HepG2 (cell line): Measurements from ENCODE around the gene CGNL1. TPM values are rescaled to one million over a fixed set of nuclear protein-coding genes. Genes with fewer than 3 reads are reported as not detected.

Experiments
- ATM ChIP-seq: fragments of 450-650 bp; IDR thresholded peaks from 2 replicates; pipeline ENCODE4 v1.7.1; 2017; ENCODE audit warnings: mild to moderate bottlenecking, borderline replicate concordance
- ETV5 ChIP-seq: IDR thresholded peaks from 2 replicates; pipeline ENCODE4 v1.6.1; 2018; ENCODE audit warnings: missing biosample characterization, missing genetic modification reagents, inconsistent platforms, borderline replicate concordance
- HHEX ChIP-seq: IDR thresholded peaks from 2 replicates; pipeline ENCODE4 v1.6.1; 2016; ENCODE audit warnings: control low read depth
- MAZ ChIP-seq, 2 experiments: sonication (generic) in 1 of 2; formaldehyde crosslinking in 1 of 2; IDR thresholded peaks; 2 replicates each; pipeline versions ENCODE4 v1.5.0 to v1.6.1; 2012 to 2020; ENCODE audit warnings: low read depth in 2 of 2, mild to moderate bottlenecking in 2 of 2, borderline replicate concordance in 1 of 2, improper control_type of control experiment in 1 of 2, low read length in 1 of 2, missing genetic modification reagents in 1 of 2, moderate library complexity in 1 of 2
- MED8 ChIP-seq: sonication (generic); formaldehyde crosslinking; IDR thresholded peaks from 2 replicates; pipeline ENCODE4 v1.8.1; 2023; ENCODE audit warnings: mild to moderate bottlenecking, missing genetic modification reagents; ENCODE audit not compliant: insufficient replicate concordance
- NAIF1 ChIP-seq: sonication (generic); formaldehyde crosslinking; IDR thresholded peaks from 2 replicates; pipeline ENCODE4 v1.5.0; 2020; ENCODE audit warnings: mild to moderate bottlenecking, missing genetic modification reagents, borderline replicate concordance
- NPAS2 ChIP-seq: sonication (generic); formaldehyde crosslinking; IDR thresholded peaks from 2 replicates; pipeline ENCODE4 v1.8.0; 2022; ENCODE audit warnings: mild to moderate bottlenecking, missing genetic modification reagents, borderline replicate concordance
- NR2F6 ChIP-seq, 2 experiments: IDR thresholded peaks; 2 replicates each; pipeline ENCODE4 v1.6.1; 2016; ENCODE audit warnings: antibody characterized with exemption in 1 of 2, mild to moderate bottlenecking in 1 of 2
- PBX2 ChIP-seq: IDR thresholded peaks from 2 replicates; pipeline ENCODE4 v1.6.1; 2016; ENCODE audit warnings: control low read depth
- SP2 ChIP-seq: sonication (generic); formaldehyde crosslinking; IDR thresholded peaks from 2 replicates; pipeline ENCODE4 v1.5.1; 2020; ENCODE audit warnings: mild to moderate bottlenecking, missing genetic modification reagents
- TAF15 ChIP-seq: fragments of 200-400 bp; formaldehyde crosslinking; IDR thresholded peaks from one replicate; pipeline ENCODE4 v1.6.1; 2018; ENCODE audit warnings: mild to moderate bottlenecking, low read depth, low read length; ENCODE audit not compliant: poor library complexity, severe bottlenecking
- YEATS4 ChIP-seq: sonication (generic); formaldehyde crosslinking; IDR thresholded peaks from 2 replicates; pipeline ENCODE4 v1.4.0; 2020; ENCODE audit warnings: missing genetic modification reagents, borderline replicate concordance
- ZNF232 ChIP-seq: sonication (generic); formaldehyde crosslinking; IDR thresholded peaks from 2 replicates; pipeline ENCODE4 v1.4.0; 2020; ENCODE audit warnings: missing genetic modification reagents, borderline replicate concordance
- ZNF546 ChIP-seq: sonication (generic); formaldehyde crosslinking; conservative IDR thresholded peaks from 2 replicates; pipeline ENCODE4 v1.8.1; 2023; ENCODE audit warnings: mild to moderate bottlenecking, missing genetic modification reagents
- ZNF644 ChIP-seq: IDR thresholded peaks from 2 replicates; pipeline ENCODE4 v1.6.1; 2016; ENCODE audit warnings: low read depth
- ZSCAN29 ChIP-seq: sonication (generic); formaldehyde crosslinking; conservative IDR thresholded peaks from 2 replicates; pipeline ENCODE4 v1.4.0; 2020; ENCODE audit warnings: mild to moderate bottlenecking, missing genetic modification reagents
- polyA plus RNA-seq, 8 experiments: library from polyadenylated mRNA; depleted of rRNA in 3 of 8; stranded (reverse) in 7 of 8; unstranded in 1 of 8; fragments of >200 nt; fragmentation: Illumina TruSeq in 4 of 8; extraction: Trizol in 4 of 8; gene quantifications; 2 replicates each; pipeline versions ENCODE4 v1.2.1 to v1.2.3, GENCODE V29; 2011 to 2016; ENCODE audit warnings: low read depth in 4 of 8, missing spikeins in 1 of 8, mixed read lengths in 1 of 8; ENCODE audit not compliant: insufficient read depth in 1 of 8
- total RNA-seq, 5 experiments: library from RNA; depleted of rRNA; stranded (reverse); fragments of >200 nt; fragmentation: Illumina TruSeq; extraction: Trizol; gene quantifications; 2 replicates each; pipeline ENCODE4 v1.2.3, GENCODE V29; 2016; ENCODE audit warnings: low read depth in 1 of 5
- TF ChIP-seq, protein P1 (sequence below): sonication (generic); formaldehyde crosslinking; IDR thresholded peaks from 2 replicates; pipeline ENCODE4 v1.4.0; 2020; ENCODE audit warnings: missing genetic modification reagents, borderline replicate concordance
- TF ChIP-seq, protein P2 (sequence below): sonication (generic); formaldehyde crosslinking; IDR thresholded peaks from 2 replicates; pipeline ENCODE4 v1.8.1; 2022; ENCODE audit warnings: mild to moderate bottlenecking, missing genetic modification reagents
- TF ChIP-seq, protein P3 (sequence below): sonication (generic); formaldehyde crosslinking; IDR thresholded peaks from 2 replicates; pipeline ENCODE4; 2020; ENCODE audit warnings: missing genetic modification reagents, mild to moderate bottlenecking, borderline replicate concordance

CGNL1 gene
- total and polyA plus RNA-seq, 2 of the 13 experiments (the other 11 are each of a cell fraction or from before 2014, with no cell fraction given): 5.6 to 15.6 TPM

DNA sequence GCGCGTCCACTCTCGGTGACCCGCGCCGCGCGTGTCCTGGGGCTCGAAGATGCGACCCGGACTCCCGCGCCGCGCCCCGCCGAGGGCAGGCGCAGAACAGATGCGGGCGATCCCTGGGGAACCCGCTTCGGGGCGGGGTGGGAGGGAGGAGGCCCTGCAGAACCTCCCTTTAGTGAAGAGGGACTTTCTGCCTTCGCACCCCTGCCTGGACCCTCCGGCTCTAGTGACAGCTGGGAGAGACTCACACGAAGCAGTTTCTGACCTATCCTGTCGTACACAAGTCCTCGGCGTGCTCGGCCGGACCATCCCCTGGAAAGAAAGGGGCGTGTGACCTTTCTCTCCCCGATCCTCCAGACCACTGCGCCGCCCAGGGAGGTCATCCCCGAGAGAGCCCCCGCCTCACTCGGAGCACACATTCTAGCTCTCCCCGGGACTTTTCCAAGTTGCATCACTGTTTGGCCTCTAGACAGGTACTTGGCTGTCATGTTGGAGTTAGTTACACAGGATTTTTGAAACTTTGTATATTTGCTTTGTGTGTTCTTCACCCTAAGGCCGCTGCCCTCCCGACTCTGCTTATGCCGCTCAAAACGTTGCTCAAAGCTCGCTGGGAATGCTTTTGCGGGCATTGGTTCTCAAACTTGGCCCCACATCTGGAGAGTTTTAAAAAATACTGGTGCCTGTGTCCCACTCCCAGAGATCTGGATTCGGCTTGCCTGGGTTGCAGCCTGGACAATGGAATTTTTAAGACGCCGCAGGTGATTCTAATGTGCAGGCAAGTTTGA is 582 bp downstream of the CGNL1 start (continued):
- no peak for TF ChIP-seq PBX2 (CRISPR knock-in tag)
- TF ChIP-seq, protein P1, sequence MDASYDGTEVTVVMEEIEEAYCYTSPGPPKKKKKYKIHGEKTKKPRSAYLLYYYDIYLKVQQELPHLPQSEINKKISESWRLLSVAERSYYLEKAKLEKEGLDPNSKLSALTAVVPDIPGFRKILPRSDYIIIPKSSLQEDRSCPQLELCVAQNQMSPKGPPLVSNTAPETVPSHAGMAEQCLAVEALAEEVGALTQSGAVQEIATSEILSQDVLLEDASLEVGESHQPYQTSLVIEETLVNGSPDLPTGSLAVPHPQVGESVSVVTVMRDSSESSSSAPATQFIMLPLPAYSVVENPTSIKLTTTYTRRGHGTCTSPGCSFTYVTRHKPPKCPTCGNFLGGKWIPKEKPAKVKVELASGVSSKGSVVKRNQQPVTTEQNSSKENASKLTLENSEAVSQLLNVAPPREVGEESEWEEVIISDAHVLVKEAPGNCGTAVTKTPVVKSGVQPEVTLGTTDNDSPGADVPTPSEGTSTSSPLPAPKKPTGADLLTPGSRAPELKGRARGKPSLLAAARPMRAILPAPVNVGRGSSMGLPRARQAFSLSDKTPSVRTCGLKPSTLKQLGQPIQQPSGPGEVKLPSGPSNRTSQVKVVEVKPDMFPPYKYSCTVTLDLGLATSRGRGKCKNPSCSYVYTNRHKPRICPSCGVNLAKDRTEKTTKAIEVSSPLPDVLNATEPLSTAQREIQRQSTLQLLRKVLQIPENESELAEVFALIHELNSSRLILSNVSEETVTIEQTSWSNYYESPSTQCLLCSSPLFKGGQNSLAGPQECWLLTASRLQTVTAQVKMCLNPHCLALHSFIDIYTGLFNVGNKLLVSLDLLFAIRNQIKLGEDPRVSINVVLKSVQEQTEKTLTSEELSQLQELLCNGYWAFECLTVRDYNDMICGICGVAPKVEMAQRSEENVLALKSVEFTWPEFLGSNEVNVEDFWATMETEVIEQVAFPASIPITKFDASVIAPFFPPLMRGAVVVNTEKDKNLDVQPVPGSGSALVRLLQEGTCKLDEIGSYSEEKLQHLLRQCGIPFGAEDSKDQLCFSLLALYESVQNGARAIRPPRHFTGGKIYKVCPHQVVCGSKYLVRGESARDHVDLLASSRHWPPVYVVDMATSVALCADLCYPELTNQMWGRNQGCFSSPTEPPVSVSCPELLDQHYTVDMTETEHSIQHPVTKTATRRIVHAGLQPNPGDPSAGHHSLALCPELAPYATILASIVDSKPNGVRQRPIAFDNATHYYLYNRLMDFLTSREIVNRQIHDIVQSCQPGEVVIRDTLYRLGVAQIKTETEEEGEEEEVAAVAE (CRISPR knock-in tag): no peak
- TF ChIP-seq, protein P2, sequence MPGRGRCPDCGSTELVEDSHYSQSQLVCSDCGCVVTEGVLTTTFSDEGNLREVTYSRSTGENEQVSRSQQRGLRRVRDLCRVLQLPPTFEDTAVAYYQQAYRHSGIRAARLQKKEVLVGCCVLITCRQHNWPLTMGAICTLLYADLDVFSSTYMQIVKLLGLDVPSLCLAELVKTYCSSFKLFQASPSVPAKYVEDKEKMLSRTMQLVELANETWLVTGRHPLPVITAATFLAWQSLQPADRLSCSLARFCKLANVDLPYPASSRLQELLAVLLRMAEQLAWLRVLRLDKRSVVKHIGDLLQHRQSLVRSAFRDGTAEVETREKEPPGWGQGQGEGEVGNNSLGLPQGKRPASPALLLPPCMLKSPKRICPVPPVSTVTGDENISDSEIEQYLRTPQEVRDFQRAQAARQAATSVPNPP: 0 out of 2 replicates have a peak, but pooled peaks have one; percentile 48
- no peak for TF ChIP-seq ETV5 (CRISPR knock-in tag)
- peak; percentile 73; the same call in 1 of the 2 replicates for TF ChIP-seq ZNF232 (CRISPR knock-in tag)
- TF ChIP-seq HHEX: no peak
- TF ChIP-seq NR2F6 (IDR thresholded peaks at IDR 0.05): peak; percentile 29; the same call in 1 of the 2 replicates
- peak; percentile 49 for TF ChIP-seq NR2F6 (CRISPR knock-in tag; IDR thresholded peaks at IDR 0.05)
- no peak for TF ChIP-seq ZNF644 (CRISPR knock-in tag)
- TF ChIP-seq TAF15: no peak
- TF ChIP-seq YEATS4 (CRISPR knock-in tag): no peak; the same call in 1 of the 2 replicates
- no peak for TF ChIP-seq MAZ (IDR thresholded peaks at IDR 0.05; ENCODE audit: borderline replicate concordance, low read depth, low read length)
- TF ChIP-seq MAZ (CRISPR knock-in tag; IDR thresholded peaks at IDR 0.05; ENCODE audit: low read depth): 0 out of 2 replicates have a peak, but pooled peaks have one; percentile 25
- peak; percentile 19; the same call in 1 of the 2 replicates for TF ChIP-seq ZSCAN29 (CRISPR knock-in tag)
- peak; percentile 69 for TF ChIP-seq ZNF546
- TF ChIP-seq, protein P3, sequence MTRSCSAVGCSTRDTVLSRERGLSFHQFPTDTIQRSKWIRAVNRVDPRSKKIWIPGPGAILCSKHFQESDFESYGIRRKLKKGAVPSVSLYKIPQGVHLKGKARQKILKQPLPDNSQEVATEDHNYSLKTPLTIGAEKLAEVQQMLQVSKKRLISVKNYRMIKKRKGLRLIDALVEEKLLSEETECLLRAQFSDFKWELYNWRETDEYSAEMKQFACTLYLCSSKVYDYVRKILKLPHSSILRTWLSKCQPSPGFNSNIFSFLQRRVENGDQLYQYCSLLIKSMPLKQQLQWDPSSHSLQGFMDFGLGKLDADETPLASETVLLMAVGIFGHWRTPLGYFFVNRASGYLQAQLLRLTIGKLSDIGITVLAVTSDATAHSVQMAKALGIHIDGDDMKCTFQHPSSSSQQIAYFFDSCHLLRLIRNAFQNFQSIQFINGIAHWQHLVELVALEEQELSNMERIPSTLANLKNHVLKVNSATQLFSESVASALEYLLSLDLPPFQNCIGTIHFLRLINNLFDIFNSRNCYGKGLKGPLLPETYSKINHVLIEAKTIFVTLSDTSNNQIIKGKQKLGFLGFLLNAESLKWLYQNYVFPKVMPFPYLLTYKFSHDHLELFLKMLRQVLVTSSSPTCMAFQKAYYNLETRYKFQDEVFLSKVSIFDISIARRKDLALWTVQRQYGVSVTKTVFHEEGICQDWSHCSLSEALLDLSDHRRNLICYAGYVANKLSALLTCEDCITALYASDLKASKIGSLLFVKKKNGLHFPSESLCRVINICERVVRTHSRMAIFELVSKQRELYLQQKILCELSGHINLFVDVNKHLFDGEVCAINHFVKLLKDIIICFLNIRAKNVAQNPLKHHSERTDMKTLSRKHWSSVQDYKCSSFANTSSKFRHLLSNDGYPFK (CRISPR knock-in tag): no peak
- no peak for TF ChIP-seq NAIF1 (CRISPR knock-in tag)
- no peak for TF ChIP-seq SP2 (CRISPR knock-in tag)
- no peak for TF ChIP-seq NPAS2 (CRISPR knock-in tag)
- TF ChIP-seq MED8 (CRISPR knock-in tag): peak; percentile 26
- TF ChIP-seq ATM: no peak
